Measurements from ENCODE around the gene AGBL1. TPM values are rescaled to one million over a fixed set of nuclear protein-coding genes. Genes with fewer than 3 reads are reported as not detected.
"Not testable (repeated sequence)": the region's sequence is repeated elsewhere in the genome, so short reads cannot be mapped to it uniquely, and the experiment has no call there.

Gene AGBL1
- total RNA-seq, 1 donor from 2014 or later = not detected

GRCh38 chr15:86082619-86083380 lies 3.1 kb downstream of the AGBL1 start:
- no peak for ATAC-seq
- no peak for DNase-seq (ENCODE audit: low spot score)

- ATAC-seq = no peak
- no peak for DNase-seq (ENCODE audit: low spot score)
These were observed 8.1 kb downstream of the AGBL1 start for GRCh38 chr15:86087808-86088207.

GRCh38 chr15:86089422-86089821 lies 9.8 kb downstream of the AGBL1 start:
- DNase-seq (ENCODE audit: low spot score) (no peak), ATAC-seq (no peak)

- DNase-seq (ENCODE audit: low spot score) = no peak
- ATAC-seq = no peak
These were observed 22.1 kb downstream of the AGBL1 start for GRCh38 chr15:86101818-86102217.

GRCh38 chr15:86103825-86104224 lies 24.2 kb downstream of the AGBL1 start:
- no peak for DNase-seq (ENCODE audit: low spot score)
- ATAC-seq = no peak

GRCh38 chr15:86106306-86106705 lies 26.6 kb downstream of the AGBL1 start:
- ATAC-seq = no peak
- DNase-seq (ENCODE audit: low spot score) = no peak

- DNase-seq (ENCODE audit: low spot score) = no peak
- ATAC-seq = no peak
These were observed 35.6 kb downstream of the AGBL1 start for GRCh38 chr15:86115145-86115801.

- DNase-seq (ENCODE audit: low spot score) = no peak
- no peak for ATAC-seq
These were observed 42.0 kb downstream of the AGBL1 start for GRCh38 chr15:86121568-86122225.

GRCh38 chr15:86122691-86123391 lies 43.2 kb downstream of the AGBL1 start:
- ATAC-seq; DNase-seq (ENCODE audit: low spot score): not testable (repeated sequence)

GRCh38 chr15:86125775-86126174 lies 46.1 kb downstream of the AGBL1 start:
- no peak for DNase-seq (ENCODE audit: low spot score)
- no peak for ATAC-seq

- no peak for DNase-seq (ENCODE audit: low spot score)
- no peak for ATAC-seq
These were observed 47.9 kb downstream of the AGBL1 start for GRCh38 chr15:86127547-86127946.

GRCh38 chr15:86135041-86135440 lies 55.4 kb downstream of the AGBL1 start:
- no peak for DNase-seq (ENCODE audit: low spot score)

GRCh38 chr15:86136861-86137260 lies 57.2 kb downstream of the AGBL1 start:
- no peak for ATAC-seq
- DNase-seq (ENCODE audit: low spot score) = no peak

More at GRCh38 chr15:86135041-86135440, 55.4 kb downstream of the AGBL1 start:
- no peak for ATAC-seq

GRCh38 chr15:86138798-86139197 lies 59.1 kb downstream of the AGBL1 start:
- ATAC-seq (no peak), DNase-seq (ENCODE audit: low spot score) (no peak)

- ATAC-seq = no peak
- DNase-seq (ENCODE audit: low spot score) = no peak
These were observed 60.2 kb downstream of the AGBL1 start for GRCh38 chr15:86139828-86140227.

GRCh38 chr15:86154705-86155104 lies 75.0 kb downstream of the AGBL1 start:
- no peak for DNase-seq (ENCODE audit: low spot score)
- no peak for ATAC-seq

GRCh38 chr15:86155551-86155950 lies 75.9 kb downstream of the AGBL1 start:
- ATAC-seq = no peak
- no peak for DNase-seq (ENCODE audit: low spot score)

GRCh38 chr15:86157606-86158293 lies 78.1 kb downstream of the AGBL1 start:
- ATAC-seq (no peak), DNase-seq (ENCODE audit: low spot score) (no peak)

- ATAC-seq (no peak), DNase-seq (ENCODE audit: low spot score) (no peak)
These were observed 79.8 kb downstream of the AGBL1 start for GRCh38 chr15:86159468-86159867.

GRCh38 chr15:86161250-86161649 lies 81.6 kb downstream of the AGBL1 start:
- ATAC-seq (no peak), DNase-seq (ENCODE audit: low spot score) (no peak)

GRCh38 chr15:86162172-86162591 lies 82.5 kb downstream of the AGBL1 start:
- DNase-seq (ENCODE audit: low spot score) (no peak), ATAC-seq (no peak)
